ENCODE results near the gene ANKRD17.

The ANKRD17 gene

DNA sequence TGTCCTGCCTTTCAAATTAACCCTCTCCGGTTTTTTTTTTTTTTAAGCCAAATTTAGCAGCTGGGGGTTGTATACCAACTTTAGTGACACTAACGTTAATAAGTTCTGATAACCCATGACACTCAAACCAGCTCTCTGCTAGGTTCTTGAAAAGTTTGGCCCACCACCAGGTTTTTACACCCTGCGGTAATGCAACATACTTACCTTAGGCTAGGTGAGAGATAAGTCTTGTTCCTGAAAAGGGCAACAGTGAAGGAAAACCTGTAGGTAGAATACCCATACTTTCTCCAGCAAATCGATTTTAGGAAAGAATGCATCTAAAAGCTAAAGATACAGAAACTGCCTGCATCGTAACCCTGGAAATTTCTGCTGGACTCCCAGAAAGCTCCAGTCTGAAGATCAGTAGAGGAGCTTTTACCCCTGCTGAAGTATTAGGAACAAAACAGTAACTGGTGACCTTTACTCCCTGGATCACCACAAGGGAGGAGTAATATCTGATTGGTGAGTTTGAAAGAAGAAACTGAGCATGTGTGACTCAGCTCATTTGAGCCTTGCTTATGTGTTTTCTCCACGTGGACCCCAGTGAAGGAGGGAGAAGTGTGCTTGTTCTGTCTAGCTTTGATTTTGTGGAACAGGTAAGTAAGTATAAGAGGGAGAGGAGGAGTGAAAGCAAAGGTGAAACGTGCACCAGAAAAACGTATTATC lies 154.6 kb downstream of the ANKRD17 start:
- DNase-seq (ENCODE audit: low spot score), result no peak

DNA sequence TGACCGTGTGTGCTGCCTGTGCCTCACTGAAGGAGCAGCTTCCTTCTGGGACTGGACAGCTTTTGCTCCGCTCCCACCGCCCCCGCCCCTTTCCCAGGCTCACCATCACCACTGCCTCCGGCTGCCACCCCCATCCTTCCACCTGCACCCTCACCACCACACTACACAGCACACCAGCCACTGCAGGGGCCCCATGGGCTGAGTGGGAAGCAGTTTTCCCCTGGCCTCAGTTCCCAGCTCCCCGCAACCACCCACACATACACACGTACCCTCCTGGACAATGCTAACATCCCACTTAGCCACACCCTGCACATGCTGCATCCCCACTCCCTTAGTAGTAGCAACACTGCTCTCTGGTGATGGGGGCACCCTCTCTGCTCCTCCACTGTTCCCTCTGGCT lies 159.5 kb downstream of the ANKRD17 start:
- no peak for DNase-seq (ENCODE audit: low spot score)

DNA sequence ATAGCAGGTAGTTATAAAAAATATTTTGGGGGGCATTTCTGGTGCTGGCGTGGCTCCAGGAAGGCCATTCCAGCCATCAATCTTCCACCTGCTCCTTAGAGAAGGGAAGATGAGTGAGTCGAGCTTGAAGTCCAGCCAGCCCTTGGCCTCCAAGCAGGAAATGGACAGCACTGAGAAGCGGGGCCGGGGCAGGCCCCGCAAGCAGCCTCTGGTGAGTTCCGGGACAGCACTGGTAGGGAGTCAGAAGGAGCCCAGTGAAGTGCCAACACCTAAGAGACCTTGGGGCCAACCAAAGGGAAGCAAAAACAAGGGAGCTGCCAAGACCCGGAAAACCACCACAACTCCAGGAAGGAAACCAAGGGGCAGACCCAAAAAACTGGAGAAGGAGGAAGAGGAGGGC lies 159.9 kb downstream of the ANKRD17 start:
- DNase-seq (ENCODE audit: low spot score), result no peak

DNA sequence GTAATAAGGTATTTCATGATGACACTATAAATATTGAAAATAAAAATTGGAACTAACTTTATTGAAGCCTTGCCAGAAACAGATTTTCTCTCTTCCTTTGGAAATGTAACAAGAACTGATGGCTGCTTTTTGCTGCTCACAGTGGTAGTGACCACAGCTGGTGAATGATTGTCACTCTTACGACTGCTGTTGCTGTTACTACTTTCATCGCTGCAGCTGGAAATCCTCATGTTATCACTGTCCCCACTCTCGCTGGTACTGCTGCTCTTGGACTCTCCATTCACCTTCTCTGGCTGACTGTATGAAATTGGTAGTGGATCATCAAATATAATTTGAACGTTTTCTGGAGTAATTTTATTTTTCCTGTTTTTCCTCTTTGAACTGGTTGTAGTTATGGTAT lies 160.6 kb downstream of the ANKRD17 start:
- no peak for DNase-seq (ENCODE audit: low spot score)

DNA sequence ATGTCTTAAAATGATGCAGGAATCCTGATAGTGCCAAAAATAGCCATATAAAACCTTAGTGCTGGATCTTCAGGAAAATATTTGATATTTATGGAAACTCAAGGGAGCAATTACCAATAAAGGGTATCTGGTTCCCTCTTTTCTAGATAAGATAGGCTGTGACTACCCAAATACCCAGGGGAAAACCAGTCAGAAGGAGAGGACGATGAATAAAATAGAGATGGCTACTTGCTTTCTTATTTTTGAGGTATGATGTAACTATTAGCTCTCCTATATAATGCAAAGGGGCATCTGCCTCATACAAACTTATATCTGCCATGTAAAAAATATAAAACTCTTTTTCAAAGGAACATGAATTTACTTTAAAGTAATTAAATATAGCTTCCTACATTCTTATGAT lies 165.7 kb downstream of the ANKRD17 start:
- DNase-seq (ENCODE audit: low spot score), result no peak

DNA sequence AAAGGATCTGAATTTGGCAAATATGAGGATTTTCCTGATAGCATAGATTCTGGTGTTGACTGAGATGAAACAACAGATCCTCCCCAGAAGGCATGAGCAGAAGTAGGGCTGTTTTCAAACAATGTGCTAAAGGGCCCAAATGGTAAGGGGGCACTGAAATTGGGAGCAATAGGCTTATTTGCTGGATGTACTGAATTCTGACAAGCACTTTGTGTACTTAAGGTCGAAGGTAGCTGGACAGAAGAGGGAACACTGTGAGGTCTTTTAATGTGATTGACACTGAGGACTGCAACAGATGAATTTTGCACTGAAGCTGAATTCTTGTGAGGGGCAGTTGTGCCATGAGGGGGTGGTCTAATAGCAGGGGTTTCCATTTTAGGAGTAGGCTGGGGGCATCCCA lies 167.9 kb downstream of the ANKRD17 start:
- DNase-seq (ENCODE audit: low spot score), result no peak

DNA sequence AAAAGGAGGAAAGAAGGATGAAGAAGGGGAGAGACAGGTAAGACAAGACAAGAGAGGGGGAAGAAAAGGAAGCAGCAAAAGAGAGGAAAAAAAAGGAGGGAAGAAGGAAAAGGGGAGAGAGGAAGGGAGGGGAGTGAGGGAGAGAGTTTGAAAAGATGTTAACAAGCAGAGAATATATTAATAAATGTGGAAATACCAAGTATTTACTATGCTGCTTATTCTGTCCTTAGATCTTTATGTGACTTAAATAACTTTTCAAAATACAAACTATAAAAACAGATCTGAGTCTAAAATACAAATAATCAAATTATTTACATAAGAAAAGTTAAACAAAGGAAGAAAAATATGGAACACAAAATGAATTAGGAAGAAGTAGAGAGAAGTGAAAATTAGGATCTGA lies 170.7 kb downstream of the ANKRD17 start:
- DNase-seq (ENCODE audit: low spot score), result no peak

DNA sequence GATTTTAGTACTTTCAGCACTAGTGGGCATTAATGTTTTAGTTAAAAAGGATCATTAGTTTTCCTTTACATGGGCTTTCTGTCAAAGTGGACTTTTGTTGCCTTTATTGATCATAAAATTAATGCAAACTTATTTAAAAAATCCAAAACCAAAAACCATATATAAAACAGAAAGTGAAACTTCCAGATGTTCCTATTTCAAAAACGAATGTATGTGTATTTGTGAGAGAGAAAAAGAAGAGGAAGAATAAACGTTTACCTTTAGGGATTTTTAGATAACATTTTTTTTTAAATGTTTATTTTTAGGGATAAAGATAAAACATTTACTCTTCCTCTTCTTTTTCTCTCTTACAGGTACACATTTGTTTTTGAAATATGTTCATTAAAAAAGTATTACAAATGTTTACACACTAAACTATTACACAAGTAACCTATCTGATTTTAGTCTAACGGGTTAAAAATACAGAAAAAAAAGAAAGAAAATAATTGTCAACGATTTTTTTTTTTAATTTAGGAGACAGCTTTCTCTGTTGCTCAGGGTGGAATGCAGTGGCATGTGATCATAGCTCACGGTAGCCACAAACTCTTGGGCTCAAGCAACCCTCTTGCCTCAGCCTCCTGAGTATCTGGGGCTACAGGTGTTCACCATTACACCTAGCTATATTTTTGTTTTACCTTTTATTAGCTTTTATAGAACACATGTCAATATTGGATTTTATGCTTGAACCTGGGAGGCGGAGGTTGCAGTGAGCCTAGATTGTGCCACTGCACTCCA lies 172.3 kb downstream of the ANKRD17 start:
- DNase-seq (ENCODE audit: low spot score), result no peak

DNA sequence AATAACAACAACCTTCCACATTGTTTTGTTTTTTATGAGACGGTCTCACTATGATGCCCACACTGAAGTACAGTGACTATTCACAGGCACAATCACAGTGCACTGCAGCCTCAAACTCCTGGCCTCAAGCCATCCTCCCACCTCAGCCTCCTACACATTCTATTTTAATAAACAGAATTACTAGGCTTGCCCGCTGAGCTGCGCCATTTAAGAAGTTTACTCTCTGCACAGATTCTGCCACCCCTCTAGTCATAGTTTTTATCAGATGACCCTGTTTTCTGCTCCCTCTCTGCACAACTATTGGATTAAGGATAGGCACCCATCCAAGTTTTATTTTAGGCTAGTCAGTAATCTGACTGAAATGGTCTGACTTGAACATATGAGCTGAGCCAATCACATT lies 177.8 kb downstream of the ANKRD17 start:
- no peak for DNase-seq (ENCODE audit: low spot score)

DNA sequence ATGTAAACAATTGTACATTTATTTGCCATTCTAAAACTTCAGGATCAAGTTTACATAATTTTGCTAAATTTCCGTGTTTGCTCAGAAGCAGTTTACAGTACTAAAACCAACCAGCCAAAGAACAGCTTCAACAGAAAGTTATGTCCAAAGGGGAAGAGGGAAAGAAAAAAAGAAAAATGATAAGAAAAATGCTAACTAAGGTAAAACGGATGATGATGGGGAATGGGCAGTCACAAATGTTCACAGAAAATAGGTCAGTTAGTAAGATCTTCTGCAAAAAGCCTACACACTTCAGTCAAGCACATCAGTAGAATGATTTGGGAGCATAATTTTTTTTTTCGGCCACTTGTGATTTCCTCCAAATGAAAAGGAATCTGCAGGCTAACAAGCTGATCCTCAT lies 182.8 kb downstream of the ANKRD17 start:
- DNase-seq (ENCODE audit: low spot score), result no peak

DNA sequence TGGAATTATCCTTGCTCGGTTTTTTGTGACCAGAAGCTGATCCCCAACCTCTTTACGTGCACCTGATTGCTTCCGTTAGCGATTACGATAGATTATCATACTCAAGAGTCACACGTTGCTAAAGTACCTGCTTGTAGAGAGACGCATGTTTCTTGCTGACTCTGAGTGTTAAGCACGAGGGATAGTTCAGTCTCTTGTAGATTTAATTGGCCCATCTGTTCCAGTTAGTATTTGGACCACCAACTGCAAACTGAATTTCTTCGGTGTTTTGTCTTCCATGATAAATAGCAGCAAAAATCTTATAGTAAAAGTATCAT lies 188.6 kb downstream of the ANKRD17 start:
- no peak for DNase-seq (ENCODE audit: low spot score)

DNA sequence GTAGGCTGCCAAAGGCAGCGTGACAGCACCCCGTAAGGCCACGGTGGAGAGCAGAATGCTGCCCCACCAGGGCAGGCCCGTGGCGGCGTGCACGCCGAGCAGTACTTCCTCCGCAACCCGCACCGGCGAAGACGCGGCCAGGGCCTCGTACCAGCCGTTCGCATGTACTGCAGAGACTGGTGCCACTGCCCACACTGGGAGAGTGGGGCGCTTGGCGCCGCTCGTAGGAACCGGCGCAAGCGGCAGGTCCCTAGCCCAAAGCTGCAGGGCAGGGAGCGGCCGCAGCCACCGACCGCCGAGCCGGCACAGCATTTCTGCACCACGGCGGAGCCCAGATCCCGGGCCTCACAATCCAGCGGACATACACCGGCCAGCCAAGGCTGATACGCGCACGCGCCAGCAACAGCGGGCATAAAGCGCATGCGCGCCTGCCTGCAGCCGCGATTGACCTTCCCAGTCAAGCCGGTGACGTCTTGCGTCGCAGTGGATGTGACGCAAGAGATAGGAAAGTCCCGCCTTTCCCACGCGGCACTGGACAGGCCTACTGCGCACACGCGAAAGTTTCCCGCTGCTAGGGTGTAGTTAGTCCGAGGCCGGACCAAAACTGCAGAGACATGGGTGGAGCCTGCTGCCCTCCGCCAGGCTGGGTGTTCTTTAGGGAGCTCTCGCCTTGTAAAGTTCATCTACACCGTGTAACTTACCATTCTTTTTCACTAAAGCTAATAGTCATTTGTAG lies 189.1 kb downstream of the ANKRD17 start, which contains the start of gene COX18:
Gene COX18 (minus strand): TSS at position 379 of the 736 bp plus-strand sequence. CDS start 67 bp downstream, at position 312.
- peak; percentile 92 for DNase-seq (ENCODE audit: low spot score)

DNA sequence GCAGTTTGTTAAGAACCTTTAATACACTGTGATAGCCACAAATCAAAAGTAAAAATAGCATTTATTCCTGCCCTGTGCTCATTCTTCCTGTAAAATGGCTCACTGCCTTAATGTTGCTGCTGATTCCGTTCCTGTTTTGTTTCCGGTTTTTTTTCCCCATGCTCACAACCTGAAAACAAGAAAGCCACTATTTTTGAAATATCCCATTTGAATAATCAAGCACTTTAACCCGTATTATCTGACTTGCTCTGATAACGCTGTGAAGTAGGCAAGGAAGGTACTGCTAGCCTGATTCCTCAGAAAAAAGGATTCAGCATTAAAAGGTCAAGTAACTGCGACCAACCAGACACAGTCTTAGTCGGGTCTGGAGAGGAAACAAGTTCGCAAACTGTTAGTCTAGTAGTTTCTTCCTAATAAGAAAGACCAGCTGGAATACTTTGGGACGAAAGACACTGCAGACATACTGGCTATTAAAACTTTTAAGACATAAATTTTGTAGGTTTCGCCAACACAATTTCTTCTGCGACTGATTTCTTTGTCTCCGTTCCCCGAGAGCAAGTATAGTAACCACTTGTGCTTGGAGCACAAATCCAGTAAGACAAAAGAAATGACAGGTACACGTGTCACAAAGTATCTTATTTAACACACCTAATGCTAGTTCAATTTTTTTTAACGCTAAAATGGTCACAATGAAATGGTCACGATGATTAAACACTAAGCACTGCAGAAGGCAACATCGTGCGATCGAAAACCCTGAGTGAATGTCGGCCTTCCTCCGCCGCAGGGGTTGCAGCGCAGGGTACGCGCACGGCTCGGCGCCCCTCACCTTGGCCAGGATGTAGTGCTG lies 189.9 kb downstream of the ANKRD17 start:
- DNase-seq (ENCODE audit: low spot score), result peak; percentile 14

DNA sequence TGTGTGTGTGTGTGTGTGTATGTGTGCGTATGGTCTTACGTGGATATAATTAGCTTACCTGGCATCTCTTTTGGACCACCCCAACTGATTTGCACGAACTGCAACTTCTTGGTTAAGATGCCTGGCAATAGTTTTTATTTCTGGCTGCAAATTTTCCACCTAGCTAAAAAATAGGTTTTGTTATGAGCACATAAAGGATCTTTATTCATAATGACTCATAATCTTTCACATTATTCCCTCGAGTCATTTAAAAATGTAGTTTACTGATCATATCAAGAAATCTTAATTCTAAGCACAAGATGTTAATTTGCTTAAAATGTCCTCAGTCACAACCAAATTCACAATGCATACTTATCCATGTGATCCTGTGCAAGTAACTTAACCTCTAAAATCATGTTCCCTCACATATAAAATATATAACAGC lies 190.6 kb downstream of the ANKRD17 start:
- DNase-seq (ENCODE audit: low spot score), result no peak

DNA sequence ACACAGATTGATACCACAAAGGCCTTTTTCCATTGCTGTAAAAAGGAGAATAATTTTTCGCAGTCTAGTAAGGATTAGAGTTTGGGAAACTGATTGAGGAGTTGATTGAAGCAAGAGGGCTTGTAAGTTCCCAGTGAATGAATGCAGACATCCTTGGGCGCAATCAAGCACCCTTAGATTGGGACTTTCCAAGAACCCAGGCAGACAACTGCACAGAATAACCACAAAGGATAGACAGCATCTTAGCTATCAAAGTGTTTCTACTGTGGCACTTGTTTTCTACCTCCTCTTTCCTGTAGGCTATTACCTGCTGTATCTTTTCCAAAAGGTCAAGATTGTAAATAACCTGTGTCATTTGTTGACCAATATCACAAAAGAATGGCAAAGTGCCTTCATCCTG lies 191.7 kb downstream of the ANKRD17 start:
- no peak for DNase-seq (ENCODE audit: low spot score)

DNA sequence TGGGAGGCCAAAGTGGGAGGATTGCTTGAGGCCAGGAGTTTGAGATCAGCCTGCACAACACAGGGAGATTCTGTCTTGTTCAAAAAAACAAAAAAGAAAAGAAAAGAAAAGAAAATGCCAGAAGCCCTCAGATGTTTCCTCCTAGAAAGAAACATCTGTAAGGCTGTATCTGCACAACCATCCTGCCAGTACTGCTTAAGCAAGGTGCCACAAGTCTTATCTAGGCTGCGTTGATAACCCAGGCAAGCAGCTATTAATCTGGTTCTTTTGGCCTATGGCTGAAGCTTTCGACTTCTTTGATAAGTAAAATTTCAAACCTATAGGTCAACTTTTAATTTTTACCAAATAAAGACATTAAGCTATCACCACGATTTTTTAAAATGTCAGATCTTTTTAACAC lies 192.2 kb downstream of the ANKRD17 start:
- no peak for DNase-seq (ENCODE audit: low spot score)

DNA sequence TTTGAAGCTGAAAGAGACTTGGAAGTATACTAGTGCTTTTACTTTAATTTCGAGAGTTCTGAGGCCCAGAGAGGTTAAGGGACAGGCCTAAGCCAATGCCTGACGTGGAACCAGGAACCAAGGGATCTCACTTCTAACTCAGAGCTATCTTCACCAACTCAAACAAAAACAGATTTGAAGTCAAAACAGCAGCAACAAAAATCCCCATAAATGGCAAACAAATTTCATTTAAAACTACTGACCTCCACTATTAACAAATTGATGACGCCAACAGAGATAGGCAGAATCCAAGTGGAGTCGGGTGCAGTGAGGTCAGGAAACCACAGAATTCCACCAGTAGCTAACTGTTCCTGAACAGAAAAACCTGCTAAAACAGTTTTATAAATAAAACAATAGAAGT lies 194.1 kb downstream of the ANKRD17 start:
- DNase-seq (ENCODE audit: low spot score), result no peak

DNA sequence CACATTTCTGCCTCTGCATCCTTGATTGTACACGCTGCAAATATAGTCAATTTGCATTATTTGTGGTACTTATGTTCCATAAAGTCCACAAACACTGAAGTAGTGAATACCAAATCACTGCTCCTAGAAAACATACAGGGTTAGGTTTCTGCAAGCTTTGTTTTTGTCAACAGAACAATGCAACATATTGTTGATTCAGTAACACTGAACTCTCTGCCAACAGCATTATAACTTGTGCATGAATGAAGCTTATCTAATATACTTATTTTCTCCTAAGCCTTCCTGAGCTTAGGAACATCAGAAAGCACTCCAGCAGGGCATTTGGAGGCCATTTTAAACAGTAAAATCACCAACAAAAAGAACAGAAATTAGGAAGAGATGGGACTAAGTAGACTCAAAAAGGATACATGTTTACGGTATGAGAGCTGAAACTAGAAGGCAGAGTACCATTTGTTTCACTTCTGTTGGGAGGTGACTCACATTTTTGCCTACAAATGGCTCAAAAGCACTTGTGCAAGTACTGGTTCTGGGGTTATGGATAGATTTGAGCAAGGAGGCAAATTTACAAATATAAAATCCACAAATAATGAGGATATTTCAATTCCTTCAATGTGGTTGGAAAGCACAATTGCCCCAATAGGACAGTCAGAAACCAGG lies 203.2 kb downstream of the ANKRD17 start:
- no peak for DNase-seq (ENCODE audit: low spot score)

DNA sequence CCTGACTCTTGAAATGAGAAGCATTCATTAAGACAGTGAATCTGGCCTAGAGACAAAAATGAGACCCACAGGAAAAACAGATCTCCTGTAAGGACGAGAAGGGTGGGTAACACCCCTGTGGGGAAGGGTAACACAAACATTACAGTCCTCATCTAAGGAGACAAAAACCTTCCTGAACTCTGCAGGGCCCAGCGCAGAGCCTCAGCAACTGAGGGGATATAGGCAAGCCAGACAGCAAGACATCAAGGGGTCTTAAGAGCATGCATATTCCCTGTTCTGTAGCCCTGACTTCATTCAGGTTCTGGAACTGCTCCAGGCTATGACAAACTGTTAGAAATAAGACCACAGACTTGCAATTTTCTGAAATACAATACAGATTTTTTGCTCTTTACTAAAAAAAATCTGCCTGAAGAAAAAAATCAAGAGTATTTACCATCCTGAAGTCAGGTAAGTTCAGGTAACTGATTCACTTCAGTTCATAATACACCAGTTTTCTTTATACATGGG lies 204.6 kb downstream of the ANKRD17 start:
- no peak for DNase-seq (ENCODE audit: low spot score)

DNA sequence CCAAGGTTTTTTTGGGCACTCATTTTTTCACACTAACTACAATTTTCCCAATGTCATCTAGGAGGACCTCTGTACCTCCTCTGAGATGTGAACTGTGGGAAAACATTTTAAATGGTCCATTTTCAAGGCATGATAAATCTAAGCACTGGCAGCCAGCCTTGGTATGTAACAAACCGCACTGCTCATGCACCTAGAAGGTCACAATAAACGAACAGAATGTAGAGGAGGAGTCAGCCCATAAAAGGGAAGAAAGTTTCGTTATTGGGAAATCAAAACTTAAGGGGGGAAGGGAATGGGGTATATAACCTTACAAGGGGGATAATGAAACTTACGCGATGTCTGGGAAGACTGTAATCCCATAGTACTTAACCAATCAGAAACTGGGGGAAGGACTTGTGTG lies 205.5 kb downstream of the ANKRD17 start:
- no peak for DNase-seq (ENCODE audit: low spot score)

DNA sequence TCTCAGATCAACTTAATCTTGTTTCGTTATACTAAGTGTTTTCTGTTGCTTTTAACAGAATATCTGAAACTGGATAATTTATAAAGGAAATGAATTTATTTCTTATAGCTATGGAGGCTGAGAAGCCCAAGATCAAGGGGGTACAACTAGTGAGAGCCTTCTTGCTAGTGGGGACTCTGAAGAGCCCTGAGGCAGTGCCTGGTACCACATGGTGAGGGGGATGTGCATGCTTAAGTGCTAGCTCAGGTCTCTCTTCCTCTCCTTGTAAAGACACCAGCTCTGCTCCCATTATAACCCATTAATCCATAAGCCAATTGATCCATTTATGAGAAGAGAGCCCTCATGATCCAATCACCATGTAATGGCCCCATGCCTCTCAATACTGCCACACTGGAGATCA lies 207.0 kb downstream of the ANKRD17 start:
- DNase-seq (ENCODE audit: low spot score), result peak; percentile 11
